ENCODE results near the gene PRPF19. TPM values are rescaled to one million over a fixed set of nuclear protein-coding genes. Genes with fewer than 3 reads are reported as not detected.

Gene PRPF19
- total and polyA plus RNA-seq, 3 donors from 2014 or later: 71.6 to 109 (median 79.8) TPM

DNA sequence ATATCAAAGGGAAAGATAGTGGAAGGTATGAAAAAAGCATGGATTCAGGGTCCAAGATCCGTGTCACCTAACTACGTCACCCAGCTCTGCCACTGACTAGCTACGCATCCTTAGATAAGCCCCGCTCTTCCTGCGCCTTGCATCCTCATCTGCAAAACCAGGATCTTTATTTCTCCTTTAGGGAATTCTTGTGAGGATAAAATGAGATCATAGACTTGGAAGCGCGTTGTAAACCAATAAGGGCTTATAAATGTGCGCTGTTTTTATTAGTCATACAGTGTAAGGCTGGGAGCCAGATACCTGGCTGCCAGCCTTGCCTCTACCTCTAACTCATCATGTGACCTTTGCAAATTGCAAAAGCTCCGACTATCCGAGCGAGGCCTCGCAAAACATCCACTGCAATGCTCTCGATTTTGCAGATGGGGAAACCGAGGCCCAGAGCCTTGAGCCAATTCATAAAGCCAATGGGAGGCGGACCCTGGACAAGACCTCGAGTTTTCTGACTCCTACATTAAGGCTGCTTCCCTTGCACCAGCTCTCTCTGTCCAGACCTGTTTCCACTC, 753 bp downstream of the PRPF19 start:
- peaks cover 13% of the 10 kb centered on the region for H3K4me1 ChIP-seq
- H3K36me3 ChIP-seq (ENCODE audit: low read depth, missing control alignments): no peaks in the 10 kb centered on the region
- TF ChIP-seq, protein P1, sequence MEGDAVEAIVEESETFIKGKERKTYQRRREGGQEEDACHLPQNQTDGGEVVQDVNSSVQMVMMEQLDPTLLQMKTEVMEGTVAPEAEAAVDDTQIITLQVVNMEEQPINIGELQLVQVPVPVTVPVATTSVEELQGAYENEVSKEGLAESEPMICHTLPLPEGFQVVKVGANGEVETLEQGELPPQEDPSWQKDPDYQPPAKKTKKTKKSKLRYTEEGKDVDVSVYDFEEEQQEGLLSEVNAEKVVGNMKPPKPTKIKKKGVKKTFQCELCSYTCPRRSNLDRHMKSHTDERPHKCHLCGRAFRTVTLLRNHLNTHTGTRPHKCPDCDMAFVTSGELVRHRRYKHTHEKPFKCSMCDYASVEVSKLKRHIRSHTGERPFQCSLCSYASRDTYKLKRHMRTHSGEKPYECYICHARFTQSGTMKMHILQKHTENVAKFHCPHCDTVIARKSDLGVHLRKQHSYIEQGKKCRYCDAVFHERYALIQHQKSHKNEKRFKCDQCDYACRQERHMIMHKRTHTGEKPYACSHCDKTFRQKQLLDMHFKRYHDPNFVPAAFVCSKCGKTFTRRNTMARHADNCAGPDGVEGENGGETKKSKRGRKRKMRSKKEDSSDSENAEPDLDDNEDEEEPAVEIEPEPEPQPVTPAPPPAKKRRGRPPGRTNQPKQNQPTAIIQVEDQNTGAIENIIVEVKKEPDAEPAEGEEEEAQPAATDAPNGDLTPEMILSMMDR (IDR thresholded peaks at IDR 0.05): no peak
- TF ChIP-seq POLR2A (IDR thresholded peaks at IDR 0.05): no peak
- DNase-seq: no peak
- H3K9me3 ChIP-seq: no peaks in the 10 kb centered on the region
- H3K27me3 ChIP-seq: no peaks in the 10 kb centered on the region
- 3 to 5% methylated on average over 16 of the region's 16 CpGs for WGBS, 2 donors
- intact Hi-C loops (cut with DNase I; ENCODE audit: low total_unique reads): no loop called here
- peak overlapping the region; percentile 96 to 99 for H3K4me3 ChIP-seq
- H3K27ac ChIP-seq: peak overlapping the region; percentile 77 to 93

DNA sequence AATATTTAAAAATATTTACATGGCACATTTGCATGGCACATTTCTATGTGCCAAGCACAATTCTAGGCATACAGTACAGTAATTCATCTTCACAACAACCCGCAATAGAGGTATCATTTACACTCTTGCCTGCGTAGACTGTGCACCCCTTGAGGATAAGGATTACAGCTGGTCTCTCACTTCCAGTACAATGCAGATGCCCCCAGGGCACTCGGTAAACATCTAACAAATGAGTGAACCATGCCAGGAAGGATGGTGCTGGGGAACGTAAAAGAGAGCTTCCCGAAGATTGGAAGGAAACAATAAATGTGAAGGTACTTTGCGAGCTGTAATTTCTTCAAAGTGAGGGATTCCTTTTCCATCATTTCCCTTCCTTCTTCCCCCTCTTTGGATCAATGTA, 1.3 kb downstream of the PRPF19 start:
- DNase-seq: no peak
- intact Hi-C loops (cut with DNase I; ENCODE audit: low total_unique reads): no loop called here
- no peak overlapping the region for H3K27ac ChIP-seq
- TF ChIP-seq POLR2A (IDR thresholded peaks at IDR 0.05): no peak
- TF ChIP-seq, protein P1 (IDR thresholded peaks at IDR 0.05): no peak
- H3K36me3 ChIP-seq (ENCODE audit: low read depth, missing control alignments): no peaks in the 10 kb centered on the region
- H3K27me3 ChIP-seq: no peaks in the 10 kb centered on the region
- WGBS, 2 donors: 34 to 39% methylated on average over 6 of the region's 6 CpGs
- peaks cover 13% of the 10 kb centered on the region for H3K4me1 ChIP-seq
- H3K9me3 ChIP-seq: no peaks in the 10 kb centered on the region
- peak overlapping the region; percentile 96 to 99 for H3K4me3 ChIP-seq

DNA sequence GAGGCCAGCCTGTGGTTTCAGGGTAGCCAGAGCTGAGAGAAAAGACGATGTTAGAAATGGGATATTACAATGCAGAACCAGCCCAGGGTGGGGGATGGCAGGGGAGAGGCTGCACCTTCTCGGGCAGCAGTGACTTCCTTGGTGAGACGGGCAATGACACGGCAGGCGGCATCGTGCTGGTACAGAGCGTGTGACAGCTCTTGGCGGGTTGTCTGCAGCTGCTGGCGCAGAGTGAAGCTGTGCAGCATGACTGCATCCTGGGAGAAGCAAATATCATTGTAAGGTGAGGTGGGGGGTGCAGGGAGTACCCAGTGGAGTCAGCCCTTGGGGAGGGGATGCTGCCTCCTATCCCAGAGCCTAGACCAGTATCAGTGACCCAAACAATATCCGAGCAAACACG, 3.8 kb downstream of the PRPF19 start:
- intact Hi-C loops (cut with DNase I; ENCODE audit: low total_unique reads): no loop called here
- peaks cover 13% of the 10 kb centered on the region for H3K4me1 ChIP-seq
- no peaks in the 10 kb centered on the region for H3K36me3 ChIP-seq (ENCODE audit: low read depth, missing control alignments)
- H3K4me3 ChIP-seq: no peak overlapping the region
- H3K27me3 ChIP-seq: no peaks in the 10 kb centered on the region
- H3K9me3 ChIP-seq: no peaks in the 10 kb centered on the region
- 90 to 96% methylated on average over 9 to 11 of the region's 11 CpGs for WGBS, 2 donors
- H3K27ac ChIP-seq: no peak overlapping the region
- TF ChIP-seq POLR2A (IDR thresholded peaks at IDR 0.05): no peak
- TF ChIP-seq, protein P1 (IDR thresholded peaks at IDR 0.05): no peak
- no peak for DNase-seq

DNA sequence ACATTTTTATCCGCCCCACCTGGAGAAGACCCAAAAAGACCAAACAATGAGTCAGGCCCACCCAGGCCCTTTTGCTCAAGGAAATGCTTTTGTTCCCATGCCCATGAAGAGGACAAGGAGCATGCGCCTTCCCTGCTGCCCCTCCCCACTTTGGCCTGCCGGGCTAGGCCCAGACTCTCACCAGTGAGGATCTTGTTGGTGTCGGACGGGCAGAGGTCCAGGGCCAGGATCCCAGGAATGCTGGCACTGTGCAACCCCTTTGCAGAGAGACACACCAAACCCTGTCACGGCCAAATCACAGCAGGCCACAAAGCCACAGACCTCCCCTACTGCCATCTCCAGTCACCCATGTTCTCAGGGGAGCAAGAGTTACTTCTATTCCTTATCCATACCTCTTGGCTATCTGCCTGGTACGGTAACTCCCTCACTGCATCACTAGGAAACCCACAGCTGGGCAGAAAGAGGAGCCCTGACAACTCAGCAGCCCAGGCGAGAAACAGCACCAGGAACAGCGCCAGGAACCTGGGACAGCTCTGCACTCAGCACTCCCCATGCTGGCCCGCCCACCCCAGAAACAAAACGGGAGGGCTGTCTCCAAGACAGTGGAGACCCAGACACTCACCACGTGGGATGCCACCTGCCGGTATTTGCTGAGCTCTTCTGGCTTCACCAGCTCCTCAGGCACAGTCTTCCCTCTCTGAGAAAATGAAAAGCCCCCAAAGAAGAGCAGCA, 5.5 kb downstream of the PRPF19 start:
- WGBS, 2 donors: 61 to 77% methylated on average over 6 to 13 of the region's 13 CpGs
- intact Hi-C loops (cut with DNase I; ENCODE audit: low total_unique reads): no loop called here
- Histone ChIP-seq H3K4me1 (peaks cover 13% of the 10 kb centered on the region), H3K27me3 (no peaks in the 10 kb centered on the region), H3K9me3 (no peaks in the 10 kb centered on the region), H3K36me3 (ENCODE audit: low read depth, missing control alignments) (no peaks in the 10 kb centered on the region), H3K4me3 (no peak overlapping the region), H3K27ac (no peak overlapping the region)
- peak; percentile 80 for DNase-seq
- TF ChIP-seq, protein P1 (IDR thresholded peaks at IDR 0.05): no peak
- TF ChIP-seq POLR2A (IDR thresholded peaks at IDR 0.05): no peak
